GM08714 (cell line): ENCODE measurements around the gene ZNF407.
A peak's percentile ranks its signal among the peaks of the same experiment; 100 is the strongest.

Source experiments
- H3K4me3 ChIP-seq: fragments of 200-500 bp; sonication (Bioruptor generic); 2 replicates; pipeline ENCODE4 v1.5.1; 2014; ENCODE audit warnings: mild to moderate bottlenecking, low read length, inconsistent platforms
- ZNF274 ChIP-seq: IDR thresholded peaks from 2 replicates; pipeline ENCODE4 v1.6.1; 2012; ENCODE audit warnings: mild to moderate bottlenecking, low read depth, low read length

The ZNF407 gene

GRCh38 chr18:74869904-74870863, 272.5 kb downstream of the ZNF407 start:
- no peak overlapping the region; the same call in 1 of the 2 replicates for H3K4me3 ChIP-seq
- no peak for TF ChIP-seq ZNF274

DNA sequence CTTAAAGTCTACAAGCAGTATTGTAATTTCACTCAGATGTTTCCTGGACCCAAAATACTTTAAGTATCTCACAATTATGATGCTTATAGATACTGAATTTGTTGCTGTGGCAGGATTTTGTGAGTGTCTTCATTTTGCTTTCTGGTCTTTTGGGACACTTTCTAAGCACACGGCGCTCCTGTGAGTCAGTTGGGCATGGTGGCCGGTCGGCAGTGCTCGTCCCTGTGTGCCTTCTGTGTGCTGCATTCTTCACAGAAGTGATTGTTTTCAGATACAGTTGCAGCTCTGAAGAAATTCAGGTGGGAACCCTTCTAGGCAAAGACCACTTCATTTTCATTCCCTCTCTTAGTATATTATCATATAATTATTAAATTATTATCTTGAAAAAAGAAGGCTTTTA, 273.3 kb downstream of the ZNF407 start:
- TF ChIP-seq ZNF274: no peak
- peak overlapping the region; percentile 42; the same call in 1 of the 2 replicates for H3K4me3 ChIP-seq

- H3K4me3 ChIP-seq: no peak overlapping the region
- no peak for TF ChIP-seq ZNF274
Observed at GRCh38 chr18:74873629-74874028, 276.0 kb downstream of the ZNF407 start.

- no peak overlapping the region for H3K4me3 ChIP-seq
- TF ChIP-seq ZNF274: no peak
Observed at GRCh38 chr18:74874351-74874750, 276.7 kb downstream of the ZNF407 start.

GRCh38 chr18:74876630-74877243, 279.1 kb downstream of the ZNF407 start:
- no peak for TF ChIP-seq ZNF274
- H3K4me3 ChIP-seq: no peak overlapping the region

- TF ChIP-seq ZNF274: no peak
- H3K4me3 ChIP-seq: no peak overlapping the region
Observed at GRCh38 chr18:74878267-74878666, 280.6 kb downstream of the ZNF407 start.

GRCh38 chr18:74880706-74881278, 283.1 kb downstream of the ZNF407 start:
- no peak for TF ChIP-seq ZNF274
- H3K4me3 ChIP-seq: no peak overlapping the region

DNA sequence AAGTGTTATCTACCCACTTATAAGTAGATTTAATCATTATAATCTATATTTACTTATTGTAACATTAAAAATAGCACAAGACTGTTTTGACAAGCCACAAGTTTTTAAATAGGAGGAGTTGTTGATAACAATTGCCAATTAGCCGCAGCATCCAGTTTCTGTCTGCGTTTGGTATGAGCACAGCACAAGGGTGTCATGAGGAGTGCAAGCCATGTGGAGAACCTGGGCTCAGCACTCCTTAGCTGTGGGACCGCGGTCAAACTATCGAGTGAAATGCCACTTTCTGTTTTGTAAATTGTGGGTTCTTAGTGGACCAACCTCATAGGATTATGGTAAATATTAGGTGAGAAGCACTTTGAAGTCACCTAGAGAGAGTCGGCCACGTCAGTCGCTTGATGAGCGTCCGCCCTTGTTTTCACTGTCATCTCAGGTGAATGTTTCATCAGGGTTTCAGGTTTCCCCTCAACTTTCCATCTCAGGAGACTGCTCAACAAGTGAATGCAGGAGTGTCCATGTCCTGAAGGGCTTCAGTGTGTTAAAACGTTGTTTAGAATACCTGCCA, 294.5 kb downstream of the ZNF407 start:
- TF ChIP-seq ZNF274: no peak
- no peak overlapping the region for H3K4me3 ChIP-seq

DNA sequence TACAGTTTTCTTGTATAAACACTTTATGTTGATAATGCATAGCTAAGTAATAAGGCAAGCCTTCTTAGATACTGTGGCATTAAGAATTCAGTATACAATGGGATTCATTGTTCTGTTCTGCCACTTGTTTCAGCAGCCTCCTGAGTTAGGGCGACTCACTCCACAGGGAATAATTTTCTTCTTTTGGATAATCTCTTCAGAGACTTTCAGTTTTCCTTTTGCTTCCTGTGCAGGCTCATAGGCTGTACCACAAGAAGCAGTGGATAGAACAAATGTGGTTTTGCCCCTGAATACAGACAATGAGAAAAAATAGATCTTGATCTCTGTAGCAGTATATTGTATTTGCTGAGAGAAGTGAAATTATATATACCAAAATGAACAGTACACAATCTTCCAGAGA, 298.0 kb downstream of the ZNF407 start:
- TF ChIP-seq ZNF274: no peak
- no peak overlapping the region for H3K4me3 ChIP-seq

DNA sequence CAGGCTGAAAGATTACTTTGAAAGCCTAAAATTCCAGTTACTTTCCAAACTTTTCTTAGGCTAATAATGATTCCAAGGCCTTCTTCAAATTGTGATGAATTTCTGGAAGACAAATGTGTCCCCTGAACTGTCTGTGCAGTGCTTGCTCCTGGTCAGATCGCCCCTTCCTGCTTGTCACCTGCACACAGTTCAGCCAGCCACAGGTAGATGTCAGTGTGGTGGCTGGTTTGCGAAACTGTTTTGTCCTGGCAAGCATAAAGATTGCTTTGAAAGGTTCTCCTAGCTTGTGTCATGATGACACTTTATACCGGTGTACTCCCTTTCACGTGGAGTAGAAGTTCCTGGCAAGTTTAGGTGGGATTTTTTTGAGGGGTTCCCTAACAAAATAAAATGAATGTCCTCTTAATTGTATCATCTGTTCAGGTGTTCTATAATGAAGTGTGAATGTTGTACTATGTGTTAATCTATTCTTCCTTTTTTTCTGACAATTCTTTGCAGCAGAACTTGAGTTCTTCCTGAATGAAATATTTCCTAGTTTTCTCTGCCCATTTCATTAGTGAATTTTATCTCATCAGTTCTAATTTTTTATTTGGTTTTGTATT, 298.8 kb downstream of the ZNF407 start:
- no peak overlapping the region for H3K4me3 ChIP-seq
- TF ChIP-seq ZNF274: no peak

DNA sequence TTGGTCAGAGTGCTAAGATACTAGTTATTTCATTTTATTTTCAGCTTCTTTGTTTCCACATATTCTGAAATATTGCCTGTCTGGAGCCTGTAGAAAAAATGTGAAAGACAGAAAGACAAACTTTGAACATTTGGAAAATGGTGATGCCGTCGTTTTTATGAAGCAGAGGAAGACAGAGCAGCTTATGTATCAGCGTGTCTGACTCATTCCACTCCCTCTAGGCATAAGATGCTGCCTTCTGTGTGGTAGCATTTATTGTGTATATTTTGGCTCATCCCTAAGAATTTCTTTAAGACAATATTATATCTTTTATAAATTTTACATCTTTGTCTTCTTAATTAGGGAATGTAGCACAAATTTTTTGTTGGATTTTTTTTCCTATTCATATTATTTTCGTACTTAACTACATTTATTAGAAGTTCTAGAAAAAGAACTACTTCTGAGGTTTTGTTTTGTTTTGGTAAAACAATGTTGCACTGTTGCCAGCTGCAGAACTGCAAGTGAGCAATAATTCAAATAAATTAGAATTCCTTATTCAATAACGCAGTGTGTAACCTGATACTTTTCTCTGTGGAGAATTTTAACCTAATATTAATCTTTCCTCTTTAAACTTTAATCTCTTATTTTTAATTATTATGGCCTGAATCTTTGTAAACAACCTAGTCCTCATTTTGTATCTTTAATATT, 300.4 kb downstream of the ZNF407 start:
- TF ChIP-seq ZNF274: no peak
- H3K4me3 ChIP-seq: no peak overlapping the region

DNA sequence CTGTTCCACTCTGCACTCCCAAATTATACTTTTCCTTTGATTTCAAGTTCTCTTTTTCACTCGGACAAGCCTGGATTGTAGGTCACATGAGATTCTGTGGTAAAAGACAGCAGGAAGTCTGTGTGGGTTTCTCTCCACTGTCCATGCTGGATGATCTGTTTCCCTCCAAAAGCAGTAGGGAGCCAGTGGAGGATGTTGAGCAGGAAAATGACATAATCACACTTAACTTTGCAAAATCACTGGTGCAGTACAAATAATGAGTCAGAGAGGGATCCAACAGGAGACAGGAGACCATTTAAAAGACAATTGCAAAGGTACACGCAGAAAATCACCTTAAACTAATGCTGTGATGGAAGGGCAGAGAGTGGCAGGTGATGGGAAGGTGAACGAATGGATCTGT, 301.3 kb downstream of the ZNF407 start:
- no peak for TF ChIP-seq ZNF274
- H3K4me3 ChIP-seq: no peak overlapping the region

DNA sequence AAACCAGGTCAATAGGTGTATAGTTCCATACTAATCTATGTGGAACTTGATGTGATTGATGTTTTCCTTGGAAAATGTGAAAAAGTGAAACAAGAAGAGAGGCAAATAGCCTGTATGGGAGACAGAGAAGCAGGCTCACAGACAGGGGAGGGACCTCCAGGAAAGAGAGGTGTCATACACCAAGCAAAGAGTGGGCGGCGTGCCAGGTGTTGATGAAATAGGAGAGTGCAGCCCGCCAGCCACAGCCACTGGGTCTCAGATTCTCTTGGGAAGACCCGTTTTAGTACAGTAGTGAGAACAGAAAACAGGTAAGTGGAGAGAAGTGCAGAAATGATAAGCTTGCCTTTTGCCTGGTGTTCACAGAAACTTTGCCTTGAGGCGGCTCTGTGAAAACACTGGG, 301.9 kb downstream of the ZNF407 start:
- no peak overlapping the region for H3K4me3 ChIP-seq
- TF ChIP-seq ZNF274: no peak
